HepG2 (cell line): ENCODE measurements around the gene KBTBD13.
"Not testable (repeated sequence)": the region's sequence is repeated elsewhere in the genome, so short reads cannot be mapped to it uniquely, and the experiment has no call there.

Experiments
- DR1 ChIP-seq: sonication (generic); formaldehyde crosslinking; IDR thresholded peaks from 2 replicates; pipeline ENCODE4 v1.8.0; 2021; ENCODE audit warnings: mild to moderate bottlenecking, missing genetic modification reagents, inconsistent platforms
- E2F1 ChIP-seq: sonication (generic); formaldehyde crosslinking; IDR thresholded peaks from 2 replicates; pipeline ENCODE4 v1.5.0; 2020; ENCODE audit warnings: missing genetic modification reagents
- GATAD2A ChIP-seq: IDR thresholded peaks from 2 replicates; pipeline ENCODE4 v1.6.1; 2016
- POGZ ChIP-seq: sonication (generic); formaldehyde crosslinking; IDR thresholded peaks from 2 replicates; pipeline ENCODE4 v1.4.0; 2020; ENCODE audit warnings: mild to moderate bottlenecking, missing genetic modification reagents
- POLR2A ChIP-seq, 2 experiments: IDR thresholded peaks; 2 replicates each; pipeline ENCODE4 v1.6.1; 2011; ENCODE audit warnings: low read depth in 2 of 2, low read length in 2 of 2, mild to moderate bottlenecking in 1 of 2, moderate library complexity in 1 of 2; ENCODE audit not compliant: insufficient read depth in 1 of 2
- TAF1 ChIP-seq: sonication (generic); formaldehyde crosslinking; IDR thresholded peaks from 2 replicates; pipeline ENCODE4 v1.4.0; 2020; ENCODE audit warnings: missing genetic modification reagents
- THAP7 ChIP-seq: sonication (generic); formaldehyde crosslinking; IDR thresholded peaks from 2 replicates; pipeline ENCODE4 v1.8.1; 2023; ENCODE audit warnings: mild to moderate bottlenecking, missing genetic modification reagents
- TF ChIP-seq, protein P1 (sequence below): sonication (generic); formaldehyde crosslinking; IDR thresholded peaks from 2 replicates; pipeline ENCODE4 v1.8.1; 2022; ENCODE audit warnings: low read depth, mild to moderate bottlenecking, missing genetic modification reagents
- TF ChIP-seq, protein P2 (sequence below): sonication (generic); formaldehyde crosslinking; IDR thresholded peaks from 2 replicates; pipeline ENCODE4 v1.5.0; 2020; ENCODE audit warnings: mild to moderate bottlenecking, missing genetic modification reagents, moderate library complexity

- not testable (repeated sequence) for TF ChIP-seq THAP7 (CRISPR knock-in tag); TAF1; E2F1 (CRISPR knock-in tag); POLR2A (IDR thresholded peaks at IDR 0.05; ENCODE audit: insufficient read depth in 1 of 2, low read depth in 2 of 2, low read length in 2 of 2); DR1 (CRISPR knock-in tag); POGZ (CRISPR knock-in tag); GATAD2A
- TF ChIP-seq, protein P1, sequence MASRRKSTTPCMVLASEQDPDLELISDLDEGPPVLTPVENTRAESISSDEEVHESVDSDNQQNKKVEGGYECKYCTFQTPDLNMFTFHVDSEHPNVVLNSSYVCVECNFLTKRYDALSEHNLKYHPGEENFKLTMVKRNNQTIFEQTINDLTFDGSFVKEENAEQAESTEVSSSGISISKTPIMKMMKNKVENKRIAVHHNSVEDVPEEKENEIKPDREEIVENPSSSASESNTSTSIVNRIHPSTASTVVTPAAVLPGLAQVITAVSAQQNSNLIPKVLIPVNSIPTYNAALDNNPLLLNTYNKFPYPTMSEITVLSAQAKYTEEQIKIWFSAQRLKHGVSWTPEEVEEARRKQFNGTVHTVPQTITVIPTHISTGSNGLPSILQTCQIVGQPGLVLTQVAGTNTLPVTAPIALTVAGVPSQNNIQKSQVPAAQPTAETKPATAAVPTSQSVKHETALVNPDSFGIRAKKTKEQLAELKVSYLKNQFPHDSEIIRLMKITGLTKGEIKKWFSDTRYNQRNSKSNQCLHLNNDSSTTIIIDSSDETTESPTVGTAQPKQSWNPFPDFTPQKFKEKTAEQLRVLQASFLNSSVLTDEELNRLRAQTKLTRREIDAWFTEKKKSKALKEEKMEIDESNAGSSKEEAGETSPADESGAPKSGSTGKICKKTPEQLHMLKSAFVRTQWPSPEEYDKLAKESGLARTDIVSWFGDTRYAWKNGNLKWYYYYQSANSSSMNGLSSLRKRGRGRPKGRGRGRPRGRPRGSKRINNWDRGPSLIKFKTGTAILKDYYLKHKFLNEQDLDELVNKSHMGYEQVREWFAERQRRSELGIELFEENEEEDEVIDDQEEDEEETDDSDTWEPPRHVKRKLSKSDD, result not testable (repeated sequence)
- TF ChIP-seq, protein P2, sequence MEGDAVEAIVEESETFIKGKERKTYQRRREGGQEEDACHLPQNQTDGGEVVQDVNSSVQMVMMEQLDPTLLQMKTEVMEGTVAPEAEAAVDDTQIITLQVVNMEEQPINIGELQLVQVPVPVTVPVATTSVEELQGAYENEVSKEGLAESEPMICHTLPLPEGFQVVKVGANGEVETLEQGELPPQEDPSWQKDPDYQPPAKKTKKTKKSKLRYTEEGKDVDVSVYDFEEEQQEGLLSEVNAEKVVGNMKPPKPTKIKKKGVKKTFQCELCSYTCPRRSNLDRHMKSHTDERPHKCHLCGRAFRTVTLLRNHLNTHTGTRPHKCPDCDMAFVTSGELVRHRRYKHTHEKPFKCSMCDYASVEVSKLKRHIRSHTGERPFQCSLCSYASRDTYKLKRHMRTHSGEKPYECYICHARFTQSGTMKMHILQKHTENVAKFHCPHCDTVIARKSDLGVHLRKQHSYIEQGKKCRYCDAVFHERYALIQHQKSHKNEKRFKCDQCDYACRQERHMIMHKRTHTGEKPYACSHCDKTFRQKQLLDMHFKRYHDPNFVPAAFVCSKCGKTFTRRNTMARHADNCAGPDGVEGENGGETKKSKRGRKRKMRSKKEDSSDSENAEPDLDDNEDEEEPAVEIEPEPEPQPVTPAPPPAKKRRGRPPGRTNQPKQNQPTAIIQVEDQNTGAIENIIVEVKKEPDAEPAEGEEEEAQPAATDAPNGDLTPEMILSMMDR, result not testable (repeated sequence)
Observed at GRCh38 chr15:65044218-65044617, 32.3 kb upstream of the KBTBD13 start.
